ENCODE data around the gene ESPL1.

ESPL1 gene

GRCh38 chr12:53333845-53334244, 65.7 kb downstream of the ESPL1 start:
- TF ChIP-seq CTCF (IDR thresholded peaks at IDR 0.05; ENCODE audit: insufficient read depth, low read length, poor library complexity, severe bottlenecking) = no peak
- H3K4me3 ChIP-seq (replicated peaks; ENCODE audit: low read depth, low read length) = no peak overlapping the region
- H3K36me3 ChIP-seq (ENCODE audit: control insufficient read depth, insufficient read depth, low read length) = no peaks in the 10 kb centered on the region
- DNase-seq (ENCODE audit: extremely low read depth, insufficient read length) = no peak
- H3K27me3 ChIP-seq (replicated peaks; ENCODE audit: control insufficient read depth, insufficient read depth, low read length) = no peaks in the 10 kb centered on the region; the same call in none of the 2 replicates

DNA sequence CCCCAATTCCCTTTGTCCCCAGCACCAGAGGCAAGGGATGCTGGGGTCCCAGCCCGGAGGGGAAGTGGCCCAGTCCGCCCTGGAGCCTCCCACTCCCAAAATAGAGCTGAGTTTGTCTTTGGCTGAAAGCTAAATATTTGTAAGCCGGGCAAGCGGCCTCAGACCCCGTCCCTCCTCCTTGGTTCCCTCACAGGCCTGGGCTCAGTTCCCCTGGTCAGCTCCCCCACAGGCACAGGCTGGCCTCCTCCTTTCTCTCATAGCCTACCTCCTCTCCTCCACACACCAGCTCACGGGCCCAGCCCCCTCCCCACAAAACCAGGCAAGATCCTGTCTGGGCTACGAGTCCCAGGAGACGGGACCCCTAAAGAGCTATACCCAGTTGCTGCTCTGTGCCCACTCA, 66.7 kb downstream of the ESPL1 start:
- H3K4me3 ChIP-seq (replicated peaks; ENCODE audit: low read depth, low read length) = no peak overlapping the region
- H3K36me3 ChIP-seq (ENCODE audit: control insufficient read depth, insufficient read depth, low read length) = no peaks in the 10 kb centered on the region
- no peak for TF ChIP-seq CTCF (IDR thresholded peaks at IDR 0.05; ENCODE audit: insufficient read depth, low read length, poor library complexity, severe bottlenecking)
- DNase-seq (ENCODE audit: extremely low read depth, insufficient read length) = no peak
- H3K27me3 ChIP-seq (replicated peaks; ENCODE audit: control insufficient read depth, insufficient read depth, low read length) = no peaks in the 10 kb centered on the region; the same call in none of the 2 replicates

GRCh38 chr12:53336181-53336681, 68.1 kb downstream of the ESPL1 start, which contains the start of gene SP7:
SP7 (minus strand) TSS chr12:53336354; CDS start chr12:53335646, 708 bp downstream.
- H3K4me3 ChIP-seq (replicated peaks; ENCODE audit: low read depth, low read length) = no peak within 1 kb of the TSS
- no peaks in the 10 kb centered on the region for H3K36me3 ChIP-seq (ENCODE audit: control insufficient read depth, insufficient read depth, low read length)
- no peak for TF ChIP-seq CTCF (IDR thresholded peaks at IDR 0.05; ENCODE audit: insufficient read depth, low read length, poor library complexity, severe bottlenecking)
- DNase-seq (ENCODE audit: extremely low read depth, insufficient read length) = no peak
- no peaks in the 10 kb centered on the region; the same call in none of the 2 replicates for H3K27me3 ChIP-seq (replicated peaks; ENCODE audit: control insufficient read depth, insufficient read depth, low read length)

GRCh38 chr12:53338017-53338416, 69.9 kb downstream of the ESPL1 start:
- Histone ChIP-seq H3K36me3 (ENCODE audit: control insufficient read depth, insufficient read depth, low read length) (no peaks in the 10 kb centered on the region), H3K27me3 (replicated peaks; ENCODE audit: control insufficient read depth, insufficient read depth, low read length) (no peaks in the 10 kb centered on the region; the same call in 1 of the 2 replicates), H3K4me3 (replicated peaks; ENCODE audit: low read depth, low read length) (no peak overlapping the region)
- DNase-seq (ENCODE audit: extremely low read depth, insufficient read length) = no peak
- TF ChIP-seq CTCF (IDR thresholded peaks at IDR 0.05; ENCODE audit: insufficient read depth, low read length, poor library complexity, severe bottlenecking) = no peak

DNA sequence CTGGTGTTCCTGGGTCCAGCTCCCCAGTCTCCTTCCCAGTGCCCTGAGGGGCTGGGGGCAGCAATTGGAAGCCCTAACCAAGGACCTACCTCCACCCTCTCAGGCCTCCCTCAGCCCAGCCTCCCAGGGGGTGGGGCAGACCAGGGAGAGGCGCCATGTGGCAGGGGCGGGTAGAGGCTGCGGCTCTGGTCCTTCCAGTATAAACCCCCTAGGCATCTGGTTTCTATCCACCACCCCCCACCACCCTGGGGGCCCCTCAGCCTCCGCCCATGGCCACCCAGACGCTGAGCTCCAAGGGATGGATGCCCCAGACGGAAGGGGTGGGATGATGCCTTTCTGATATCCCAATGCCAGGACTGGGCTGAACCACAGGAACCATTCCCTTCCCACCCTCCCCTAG, 70.8 kb downstream of the ESPL1 start:
- DNase-seq (ENCODE audit: extremely low read depth, insufficient read length) = no peak
- Histone ChIP-seq H3K4me3 (replicated peaks; ENCODE audit: low read depth, low read length) (no peak overlapping the region), H3K36me3 (ENCODE audit: control insufficient read depth, insufficient read depth, low read length) (no peaks in the 10 kb centered on the region), H3K27me3 (replicated peaks; ENCODE audit: control insufficient read depth, insufficient read depth, low read length) (no peaks in the 10 kb centered on the region; the same call in 1 of the 2 replicates)
- TF ChIP-seq CTCF (IDR thresholded peaks at IDR 0.05; ENCODE audit: insufficient read depth, low read length, poor library complexity, severe bottlenecking) = no peak

- no peak for TF ChIP-seq CTCF (IDR thresholded peaks at IDR 0.05; ENCODE audit: insufficient read depth, low read length, poor library complexity, severe bottlenecking)
- Histone ChIP-seq H3K36me3 (ENCODE audit: control insufficient read depth, insufficient read depth, low read length) (no peaks in the 10 kb centered on the region), H3K27me3 (replicated peaks; ENCODE audit: control insufficient read depth, insufficient read depth, low read length) (no peaks in the 10 kb centered on the region; the same call in 1 of the 2 replicates), H3K4me3 (replicated peaks; ENCODE audit: low read depth, low read length) (no peak overlapping the region)
- DNase-seq (ENCODE audit: extremely low read depth, insufficient read length) = no peak
Observed at GRCh38 chr12:53340398-53340797, 72.3 kb downstream of the ESPL1 start.
